ENCODE results near the gene PPP1R7. TPM values are rescaled to one million over a fixed set of nuclear protein-coding genes. Genes with fewer than 3 reads are reported as not detected.

PPP1R7 gene
- total RNA-seq, 4 donors from 2014 or later, result 69.1 to 87.2 (median 73.7) TPM

DNA sequence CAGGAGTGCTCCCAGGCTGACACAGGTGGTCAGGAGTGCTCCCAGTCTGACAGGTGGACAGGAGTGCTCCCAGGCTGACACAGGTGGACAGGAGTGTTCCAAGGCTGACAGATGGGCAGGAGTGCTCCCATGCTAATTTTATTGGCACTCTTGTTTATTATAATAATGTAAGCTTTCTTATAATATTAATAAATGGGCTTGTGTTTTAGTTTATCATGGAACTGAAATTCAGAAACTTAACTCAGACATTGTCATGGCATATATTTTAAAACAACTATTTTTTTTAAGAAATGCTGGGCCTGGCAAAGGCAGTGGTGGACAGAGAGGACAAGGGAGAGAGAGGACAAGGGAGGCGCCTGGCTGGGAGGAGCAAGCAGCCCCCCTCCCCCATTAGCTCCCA, 56.9 kb downstream of the PPP1R7 start:
- 86% methylated on average over 1 of the region's 1 CpG for WGBS
- Histone ChIP-seq H3K4me3 (no peak overlapping the region), H3K27me3 (no peaks in the 10 kb centered on the region), H3K4me1 (no peaks in the 10 kb centered on the region), H3K9me3 (no peaks in the 10 kb centered on the region), H3K36me3 (no peaks in the 10 kb centered on the region), H3K27ac (replicated peaks in 1 of 4) (no peak overlapping the region)
- no peak for DNase-seq (ENCODE audit: extremely low spot score)
- intact Hi-C loops (cut with DNase I), result no loop called here
- no peak for TF ChIP-seq EP300 (IDR thresholded peaks at IDR 0.05)
- TF ChIP-seq POLR2A (IDR thresholded peaks at IDR 0.05; ENCODE audit: low read depth), result no peak
- no peak for TF ChIP-seq POLR2AphosphoS5 (IDR thresholded peaks at IDR 0.05)
- TF ChIP-seq, protein P1, sequence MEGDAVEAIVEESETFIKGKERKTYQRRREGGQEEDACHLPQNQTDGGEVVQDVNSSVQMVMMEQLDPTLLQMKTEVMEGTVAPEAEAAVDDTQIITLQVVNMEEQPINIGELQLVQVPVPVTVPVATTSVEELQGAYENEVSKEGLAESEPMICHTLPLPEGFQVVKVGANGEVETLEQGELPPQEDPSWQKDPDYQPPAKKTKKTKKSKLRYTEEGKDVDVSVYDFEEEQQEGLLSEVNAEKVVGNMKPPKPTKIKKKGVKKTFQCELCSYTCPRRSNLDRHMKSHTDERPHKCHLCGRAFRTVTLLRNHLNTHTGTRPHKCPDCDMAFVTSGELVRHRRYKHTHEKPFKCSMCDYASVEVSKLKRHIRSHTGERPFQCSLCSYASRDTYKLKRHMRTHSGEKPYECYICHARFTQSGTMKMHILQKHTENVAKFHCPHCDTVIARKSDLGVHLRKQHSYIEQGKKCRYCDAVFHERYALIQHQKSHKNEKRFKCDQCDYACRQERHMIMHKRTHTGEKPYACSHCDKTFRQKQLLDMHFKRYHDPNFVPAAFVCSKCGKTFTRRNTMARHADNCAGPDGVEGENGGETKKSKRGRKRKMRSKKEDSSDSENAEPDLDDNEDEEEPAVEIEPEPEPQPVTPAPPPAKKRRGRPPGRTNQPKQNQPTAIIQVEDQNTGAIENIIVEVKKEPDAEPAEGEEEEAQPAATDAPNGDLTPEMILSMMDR (IDR thresholded peaks at IDR 0.05), result no peak

DNA sequence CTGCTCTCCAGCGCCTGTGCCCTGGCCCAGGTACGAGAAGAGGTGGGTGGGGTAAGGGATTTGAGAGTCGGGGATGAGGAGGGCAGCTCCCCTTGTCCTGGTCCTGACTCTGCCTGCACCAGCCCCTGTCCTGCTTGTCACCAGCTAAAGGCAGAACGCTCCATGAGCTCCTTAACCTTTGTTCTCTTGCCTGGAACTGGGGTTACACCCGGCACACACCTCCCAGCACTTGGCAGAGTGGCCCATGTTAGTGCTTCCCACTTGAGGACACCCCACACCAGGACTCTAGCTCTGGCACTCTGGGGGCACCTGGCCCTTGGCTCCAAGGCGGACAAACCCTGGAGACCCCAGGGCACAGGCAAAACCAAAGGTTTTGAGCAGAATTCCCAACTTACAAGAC, 57.4 kb downstream of the PPP1R7 start:
- intact Hi-C loops (cut with DNase I), result no loop called here
- Histone ChIP-seq H3K36me3 (no peaks in the 10 kb centered on the region), H3K9me3 (no peaks in the 10 kb centered on the region), H3K27me3 (no peaks in the 10 kb centered on the region), H3K4me1 (no peaks in the 10 kb centered on the region), H3K4me3 (no peak overlapping the region), H3K27ac (replicated peaks in 1 of 4) (no peak overlapping the region)
- DNase-seq (ENCODE audit: extremely low spot score), result no peak
- 80% methylated on average over 3 of the region's 6 CpGs for WGBS
- TF ChIP-seq, protein P1 (IDR thresholded peaks at IDR 0.05), result no peak

DNA sequence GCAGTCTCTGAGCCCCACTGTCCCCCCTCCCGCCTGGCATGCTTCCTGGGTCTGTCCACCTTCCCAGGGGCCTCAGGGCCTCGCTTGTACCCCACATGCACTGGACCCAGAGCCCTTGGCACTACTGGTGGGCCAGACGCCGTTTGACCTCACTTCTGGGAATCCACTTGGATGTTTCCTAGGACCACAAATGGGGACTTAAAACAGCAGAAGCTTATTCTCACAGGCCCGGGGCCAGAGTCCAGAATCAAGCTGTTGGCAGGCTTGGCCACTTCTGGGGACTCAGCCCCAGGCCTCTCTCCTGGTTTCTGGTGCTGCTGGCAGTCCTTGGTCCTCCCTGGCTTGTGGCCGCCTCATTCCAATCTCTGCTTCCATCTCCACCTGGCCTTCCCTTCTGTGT, 57.8 kb downstream of the PPP1R7 start:
- TF ChIP-seq, protein P1 (IDR thresholded peaks at IDR 0.05), result no peak
- TF ChIP-seq POLR2AphosphoS5 (IDR thresholded peaks at IDR 0.05) (no peak), EP300 (IDR thresholded peaks at IDR 0.05) (no peak), POLR2A (IDR thresholded peaks at IDR 0.05; ENCODE audit: low read depth) (no peak)
- Histone ChIP-seq H3K4me1 (no peaks in the 10 kb centered on the region), H3K9me3 (no peaks in the 10 kb centered on the region), H3K4me3 (no peak overlapping the region), H3K36me3 (no peaks in the 10 kb centered on the region), H3K27ac (replicated peaks in 1 of 4) (no peak overlapping the region), H3K27me3 (no peaks in the 10 kb centered on the region)
- DNase-seq (ENCODE audit: extremely low spot score), result no peak
- intact Hi-C loops (cut with DNase I), result no loop called here
- 77% methylated on average over 6 of the region's 6 CpGs for WGBS

DNA sequence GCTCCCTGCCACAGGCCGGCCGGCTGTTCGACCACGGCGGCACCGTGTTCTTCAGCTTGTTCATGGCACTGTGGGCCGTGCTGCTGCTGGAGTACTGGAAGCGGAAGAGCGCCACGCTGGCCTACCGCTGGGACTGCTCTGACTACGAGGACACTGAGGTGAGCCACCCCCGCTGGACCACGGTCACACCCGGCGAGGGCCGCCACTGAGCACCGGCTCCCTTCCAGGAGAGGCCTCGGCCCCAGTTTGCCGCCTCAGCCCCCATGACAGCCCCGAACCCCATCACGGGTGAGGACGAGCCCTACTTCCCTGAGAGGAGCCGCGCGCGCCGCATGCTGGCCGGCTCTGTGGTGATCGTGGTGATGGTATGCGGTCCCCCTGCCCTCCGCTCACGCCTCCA, 59.0 kb downstream of the PPP1R7 start:
- intact Hi-C loops (cut with DNase I), result no loop called here
- TF ChIP-seq EP300 (IDR thresholded peaks at IDR 0.05), result no peak
- no peak for TF ChIP-seq POLR2AphosphoS5 (IDR thresholded peaks at IDR 0.05)
- no peak for DNase-seq (ENCODE audit: extremely low spot score)
- 91% methylated on average over 16 of the region's 33 CpGs for WGBS
- Histone ChIP-seq H3K4me1 (no peaks in the 10 kb centered on the region), H3K4me3 (no peak overlapping the region), H3K27ac (replicated peaks in 1 of 4) (no peak overlapping the region), H3K27me3 (no peaks in the 10 kb centered on the region), H3K9me3 (no peaks in the 10 kb centered on the region), H3K36me3 (no peaks in the 10 kb centered on the region)

DNA sequence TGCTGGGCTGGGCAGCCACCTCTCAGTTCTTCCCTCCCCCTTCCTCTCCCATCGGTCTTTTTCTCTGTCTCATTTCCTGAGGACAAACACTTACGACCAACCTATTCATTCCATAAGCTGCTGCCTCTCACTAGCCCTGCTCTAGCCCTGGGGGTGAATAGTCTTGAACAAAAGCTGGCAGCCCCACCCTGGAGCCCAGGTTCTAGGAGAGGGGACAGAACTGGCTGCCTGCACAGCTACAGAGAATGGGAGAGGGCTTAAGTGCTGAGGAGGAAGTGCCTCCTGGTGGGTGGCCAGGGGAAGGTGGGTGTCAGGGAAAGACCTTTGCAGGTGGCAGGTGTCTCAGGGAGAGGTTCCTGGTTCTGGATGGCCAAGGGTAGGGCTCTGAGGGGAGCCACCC, 61.0 kb downstream of the PPP1R7 start:
- DNase-seq (ENCODE audit: extremely low spot score), result no peak
- Histone ChIP-seq H3K27ac (replicated peaks in 1 of 4) (no peak overlapping the region), H3K4me3 (no peak overlapping the region), H3K9me3 (no peaks in the 10 kb centered on the region), H3K27me3 (no peaks in the 10 kb centered on the region), H3K4me1 (peaks cover 0 to 4% (median 0%) of the 10 kb centered on the region in 4 donors), H3K36me3 (no peaks in the 10 kb centered on the region)
- intact Hi-C loops (cut with DNase I), result no loop called here
- TF ChIP-seq, protein P1 (IDR thresholded peaks at IDR 0.05), result no peak
- TF ChIP-seq EP300 (IDR thresholded peaks at IDR 0.05), result no peak
- no peak for TF ChIP-seq POLR2A (IDR thresholded peaks at IDR 0.05; ENCODE audit: low read depth)
- TF ChIP-seq POLR2AphosphoS5 (IDR thresholded peaks at IDR 0.05), result no peak
- WGBS, result 29% methylated on average over 2 of the region's 2 CpGs

Data from esophagus muscularis mucosa (tissue), 4 donors.